HG02759 (cell line): ENCODE data around the gene UVSSA.
"Not testable (repeated sequence)": the region's sequence is repeated elsewhere in the genome, so short reads cannot be mapped to it uniquely, and the experiment has no call there.

ENCODE experiments used
- ATAC-seq: cut with Tn5 transposase; IDR thresholded peaks from one replicate; pipeline ENCODE4 v1.9.1; 2021; ENCODE audit warnings: mild to moderate bottlenecking, moderate library complexity; ENCODE audit not compliant: unreplicated experiment

UVSSA gene

DNA sequence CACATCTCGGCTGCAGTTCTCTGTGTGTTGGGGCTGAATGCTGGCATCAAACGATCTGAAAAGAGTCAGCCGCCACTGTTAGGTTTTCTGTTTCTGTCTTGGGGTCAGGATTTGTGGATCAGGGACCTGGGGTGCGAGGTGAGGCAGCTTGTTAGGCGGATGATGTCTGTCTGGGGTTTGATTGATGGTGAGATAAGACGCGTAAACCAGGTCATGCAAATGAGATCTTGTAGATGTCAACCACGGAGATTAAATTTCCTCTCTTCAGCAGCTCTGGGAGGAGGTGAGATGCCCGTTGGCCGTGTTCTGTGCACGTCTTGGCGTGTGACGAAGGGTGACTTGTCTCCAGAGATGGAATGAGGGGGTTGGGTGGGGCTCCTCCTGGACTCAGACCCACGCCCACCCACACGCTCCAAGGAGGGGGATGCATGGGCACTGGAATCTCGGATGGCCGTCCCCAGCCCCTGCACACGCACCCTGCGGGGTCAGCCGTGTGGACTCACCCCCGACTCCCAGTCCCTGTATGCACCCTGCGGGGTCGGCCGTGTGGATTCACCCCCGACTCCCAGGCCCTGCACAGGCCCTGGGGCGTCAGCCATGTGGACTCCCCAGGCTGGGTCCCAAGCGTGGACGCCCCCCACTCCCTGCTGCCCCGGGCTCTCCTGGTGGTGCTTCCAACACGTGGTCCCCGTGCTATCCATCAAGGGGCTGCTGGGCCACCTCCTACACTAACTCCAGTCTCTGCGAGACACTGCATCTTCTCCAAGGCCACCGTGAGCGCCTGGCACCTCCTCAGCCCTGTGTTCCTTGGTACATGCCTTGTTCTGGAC is 16.0 kb upstream of the UVSSA start:
- ATAC-seq = no peak

DNA sequence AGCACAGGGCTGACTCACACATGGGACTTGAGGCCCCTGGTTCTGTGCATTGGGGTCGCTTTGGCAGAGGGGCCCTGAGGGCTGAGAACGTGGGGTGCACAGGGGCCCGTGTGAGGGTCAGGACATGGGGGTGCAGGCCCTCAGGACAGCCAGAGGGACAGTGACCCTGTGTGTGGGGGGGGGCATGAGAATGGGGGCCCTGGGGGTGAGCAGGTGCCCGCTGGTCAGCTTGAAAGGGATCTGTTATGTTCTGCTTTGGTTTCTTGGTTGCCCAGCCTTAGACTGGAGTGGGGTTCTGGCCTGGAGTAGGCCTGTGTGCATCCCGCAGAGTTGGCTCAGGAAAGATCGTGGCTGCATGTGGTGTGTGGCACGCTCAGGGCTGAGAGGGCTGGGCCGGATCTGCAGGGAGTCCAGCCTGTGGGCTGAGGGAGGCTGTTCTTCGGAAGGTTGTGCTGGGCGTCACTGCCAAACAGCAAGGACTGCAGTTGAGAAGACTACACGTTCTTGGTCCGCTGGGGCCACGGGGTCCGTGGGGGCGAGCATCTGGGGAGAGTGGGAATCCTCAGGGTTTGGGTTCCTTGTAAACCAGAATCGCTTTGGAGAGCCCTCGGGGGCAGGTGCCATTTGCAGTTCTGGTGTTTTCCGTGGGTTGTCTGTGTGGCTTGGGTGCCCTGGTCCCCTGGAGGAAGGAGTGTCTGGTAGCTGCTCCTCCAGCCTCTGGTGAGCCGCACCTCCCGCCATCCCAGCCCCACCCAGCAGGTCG is 15.2 kb upstream of the UVSSA start:
- no peak for ATAC-seq

DNA sequence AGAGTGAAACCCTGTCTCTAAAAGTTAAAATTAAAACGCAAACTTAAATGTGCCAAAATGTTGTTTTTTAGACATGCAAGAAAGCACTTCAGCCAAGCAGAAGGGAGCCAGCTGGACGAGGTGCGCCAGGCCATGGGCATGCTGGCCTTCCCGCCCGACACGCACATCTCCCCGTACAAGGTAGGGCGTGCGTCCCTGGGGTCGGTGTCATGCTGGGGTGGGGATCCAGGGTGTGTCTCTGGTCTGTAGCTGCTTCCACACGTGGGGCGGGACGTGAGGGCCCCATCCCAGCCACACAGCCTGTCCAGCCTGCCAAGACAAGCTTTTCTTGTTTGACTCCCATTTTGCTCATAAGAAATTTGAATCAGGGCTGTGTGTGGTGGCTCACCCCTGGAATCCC is 14.3 kb upstream of the UVSSA start:
- ATAC-seq = no peak

DNA sequence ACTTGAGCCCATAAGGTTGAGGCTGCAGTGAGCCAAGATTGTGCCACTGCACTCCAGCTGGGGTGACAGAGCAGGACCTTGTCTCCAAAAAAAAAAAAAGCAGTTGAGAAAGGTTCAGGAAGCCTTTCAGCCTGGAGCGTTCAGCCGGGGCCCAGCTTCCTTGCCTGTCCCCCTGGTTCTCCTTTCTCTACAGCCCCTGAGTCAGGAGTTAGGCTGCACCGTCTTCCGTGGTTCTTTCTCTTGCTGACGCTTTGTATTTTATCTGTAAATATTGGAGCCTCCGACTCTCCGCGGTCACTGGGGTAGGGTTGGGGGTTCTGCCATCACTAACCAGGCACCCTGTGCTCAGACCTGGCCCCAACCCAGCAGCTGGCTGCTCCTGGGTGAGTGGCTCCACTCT is 13.8 kb upstream of the UVSSA start:
- no peak for ATAC-seq

DNA sequence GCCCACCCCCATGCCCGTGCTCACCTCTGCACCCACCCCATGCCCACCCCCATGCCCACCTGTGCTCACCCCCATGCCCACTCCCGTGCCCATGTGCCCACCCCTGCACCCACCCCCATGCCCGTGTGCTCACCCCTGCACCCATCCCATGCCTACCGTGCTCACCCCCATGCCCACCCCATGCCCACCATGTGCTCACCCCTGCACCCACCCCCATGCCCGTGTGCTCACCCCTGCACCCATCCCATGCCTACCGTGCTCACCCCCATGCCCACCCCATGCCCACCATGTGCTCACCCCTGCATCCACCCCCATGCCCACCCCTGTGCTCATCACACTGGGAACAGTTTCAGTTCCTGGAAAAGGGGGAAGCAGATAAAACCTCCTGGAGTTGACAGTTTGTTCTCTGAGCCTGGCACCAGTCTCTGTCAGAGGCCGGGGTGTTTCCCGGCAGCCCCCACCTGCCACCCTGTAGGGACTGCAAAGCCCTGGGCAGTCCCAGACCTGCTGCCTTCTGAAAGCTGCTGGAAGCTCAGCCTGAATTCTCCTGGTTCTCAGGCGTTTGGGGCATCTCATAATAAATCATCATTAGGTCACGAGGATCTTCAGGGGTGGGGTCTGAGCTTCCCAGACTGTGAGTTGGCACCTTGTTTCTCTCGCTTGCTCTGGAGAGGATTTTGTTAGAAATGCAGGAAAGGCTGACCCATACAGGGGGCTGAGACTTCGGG is 13.0 kb upstream of the UVSSA start:
- not testable (repeated sequence) for ATAC-seq

DNA sequence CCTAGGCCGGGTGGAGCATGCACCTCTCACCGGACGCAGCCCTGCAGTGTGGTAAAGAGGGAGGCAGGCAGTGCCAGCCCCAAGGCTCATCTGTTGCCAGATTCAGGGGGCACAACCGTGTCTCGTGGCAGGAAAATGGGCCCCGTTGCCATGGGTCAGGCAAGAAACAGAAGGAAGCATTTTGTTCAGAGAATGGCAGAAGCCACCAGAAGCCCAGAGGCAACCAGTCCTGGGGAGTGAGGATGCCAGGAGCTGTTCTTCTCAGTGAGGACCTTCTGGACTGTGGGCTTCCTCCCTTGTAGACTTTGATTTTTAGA is 12.5 kb upstream of the UVSSA start:
- no peak for ATAC-seq

DNA sequence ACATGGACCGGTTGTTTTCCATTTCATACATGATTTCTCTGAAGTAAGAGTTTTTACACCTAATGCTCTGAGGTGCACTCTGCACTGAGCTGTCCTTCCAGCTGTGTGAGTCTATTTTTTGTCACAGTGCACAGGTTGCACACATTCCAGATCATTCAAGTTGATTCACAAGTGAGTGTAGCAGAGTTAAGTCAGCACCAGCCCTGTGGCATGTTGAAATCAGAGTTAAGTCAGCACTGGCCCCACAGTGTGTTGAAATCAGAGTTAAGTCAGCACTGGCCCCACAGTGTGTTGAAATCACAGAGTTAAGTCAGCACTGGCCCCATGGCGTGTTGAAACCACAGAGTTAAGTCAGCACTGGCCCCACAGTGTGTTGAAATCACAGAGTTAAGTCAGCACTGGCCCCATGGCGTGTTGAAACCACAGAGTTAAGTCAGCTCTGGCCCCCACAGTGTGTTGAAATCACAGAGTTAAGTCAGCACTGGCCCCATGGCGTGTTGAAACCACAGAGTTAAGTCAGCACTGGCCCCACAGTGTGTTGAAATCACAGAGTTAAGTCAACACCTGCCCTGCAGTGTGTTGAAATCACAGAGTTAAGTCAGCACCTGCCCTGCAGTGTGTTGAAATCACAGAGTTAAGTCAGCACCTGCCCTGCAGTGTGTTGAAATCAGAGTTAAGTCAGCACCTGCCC is 11.7 kb upstream of the UVSSA start:
- not testable (repeated sequence) for ATAC-seq

DNA sequence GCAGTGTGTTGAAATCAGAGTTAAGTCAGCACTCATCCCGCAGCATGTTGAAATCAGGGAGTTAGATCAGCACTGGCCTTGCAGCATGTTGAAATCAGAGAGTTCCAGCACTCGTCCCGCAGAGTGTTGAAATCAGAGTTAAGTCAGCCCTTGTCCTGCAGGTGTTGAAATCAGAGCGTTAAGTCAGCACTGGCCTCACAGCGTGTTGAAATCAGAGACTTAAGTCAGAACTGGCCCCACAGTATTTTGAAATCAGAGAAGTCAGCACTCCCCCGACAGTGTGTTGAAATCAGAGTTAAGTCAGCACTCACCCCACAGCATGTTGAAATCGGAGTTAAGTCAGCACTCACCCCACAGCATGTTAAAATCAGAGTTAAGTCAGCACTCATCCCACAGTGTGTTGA is 10.9 kb upstream of the UVSSA start:
- no peak for ATAC-seq

DNA sequence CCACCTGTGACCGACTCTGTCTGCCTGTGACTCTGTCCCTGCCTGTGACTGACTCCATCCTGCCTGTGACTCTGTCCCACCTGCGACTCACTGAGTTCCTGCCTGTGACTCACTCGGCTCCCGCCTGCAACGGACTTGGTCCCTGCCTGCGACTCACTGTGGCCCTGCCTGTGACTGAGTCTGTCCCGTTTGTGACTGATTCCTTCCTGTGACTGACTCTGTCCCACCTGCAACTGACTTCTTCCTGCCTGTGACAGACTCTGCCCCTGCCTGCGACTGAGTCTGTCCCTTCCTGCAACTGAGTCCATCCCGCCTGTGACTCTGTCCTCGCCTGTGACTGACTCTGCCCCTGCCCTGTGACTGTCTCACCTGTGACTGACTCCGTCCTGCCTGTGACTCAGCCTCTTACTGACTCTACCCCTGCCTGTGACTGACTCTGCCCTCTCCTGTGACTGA is 9.6 kb upstream of the UVSSA start:
- no peak for ATAC-seq

DNA sequence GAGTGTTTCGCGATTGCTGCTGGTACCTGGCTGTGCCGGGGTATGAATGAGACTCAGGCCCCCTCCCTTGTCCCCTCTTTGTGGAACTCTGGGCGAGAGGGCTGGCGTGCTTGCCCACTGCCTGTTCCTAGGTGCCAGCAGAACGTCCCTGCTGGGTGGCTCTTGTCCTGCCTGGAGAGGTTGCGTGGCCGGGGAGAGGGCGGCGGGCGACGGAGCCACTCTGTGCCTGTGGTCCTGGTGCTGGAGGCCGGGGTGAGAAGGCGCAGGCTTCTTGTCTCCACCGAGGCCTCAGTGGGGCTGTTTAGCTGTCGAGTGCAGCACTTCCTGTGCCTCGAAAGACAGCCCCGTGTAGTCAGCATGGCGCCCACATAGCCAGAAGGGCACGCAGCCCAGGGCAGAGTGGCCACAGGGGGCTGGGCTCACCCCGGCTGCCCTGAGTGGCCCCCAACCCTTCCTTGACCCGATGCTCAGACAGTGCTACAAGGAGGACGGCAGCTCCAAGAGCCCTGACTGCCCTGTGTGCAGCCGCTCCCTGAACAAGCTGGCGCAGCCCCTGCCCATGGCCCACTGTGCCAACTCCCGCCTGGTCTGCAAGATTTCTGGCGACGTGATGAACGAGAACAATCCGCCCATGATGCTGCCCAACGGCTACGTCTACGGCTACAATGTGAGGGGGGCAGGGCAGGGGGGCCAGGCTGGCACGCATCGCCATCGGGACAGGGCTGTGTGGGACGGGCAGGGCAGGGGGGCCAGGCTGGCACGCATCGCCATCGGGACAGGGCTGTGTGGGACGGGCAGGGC is 8.9 kb upstream of the UVSSA start:
- no peak for ATAC-seq

DNA sequence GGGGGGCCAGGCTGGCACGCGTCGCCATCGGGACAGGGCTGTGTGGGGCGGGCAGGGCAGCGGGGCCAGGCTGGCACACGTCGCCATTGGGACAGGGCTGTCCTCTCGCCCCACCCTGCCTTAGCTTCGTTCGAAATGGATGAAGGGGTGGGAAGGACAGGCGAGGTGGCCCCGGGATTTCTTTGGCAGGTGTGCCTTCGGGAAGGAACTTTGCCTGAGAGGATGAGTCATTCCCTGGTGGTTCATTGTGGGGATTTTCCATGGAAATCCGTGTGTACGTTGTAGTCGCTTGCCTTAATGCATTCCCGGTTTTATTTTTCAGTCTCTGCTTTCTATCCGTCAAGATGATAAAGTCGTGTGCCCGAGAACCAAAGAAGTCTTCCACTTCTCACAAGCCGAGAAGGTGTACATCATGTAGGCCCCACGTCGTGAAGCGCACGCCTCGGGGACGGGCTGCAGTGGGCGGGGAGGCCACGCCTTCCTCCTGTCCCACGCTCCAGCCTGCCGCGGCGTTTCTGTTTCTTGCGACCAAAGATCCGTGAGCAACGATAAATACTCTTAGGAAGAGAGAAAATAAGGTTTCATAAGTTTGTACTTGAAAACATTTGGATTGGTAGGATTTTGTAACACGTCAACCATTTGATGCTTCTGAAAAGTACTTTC is 8.1 kb upstream of the UVSSA start:
- ATAC-seq = no peak

DNA sequence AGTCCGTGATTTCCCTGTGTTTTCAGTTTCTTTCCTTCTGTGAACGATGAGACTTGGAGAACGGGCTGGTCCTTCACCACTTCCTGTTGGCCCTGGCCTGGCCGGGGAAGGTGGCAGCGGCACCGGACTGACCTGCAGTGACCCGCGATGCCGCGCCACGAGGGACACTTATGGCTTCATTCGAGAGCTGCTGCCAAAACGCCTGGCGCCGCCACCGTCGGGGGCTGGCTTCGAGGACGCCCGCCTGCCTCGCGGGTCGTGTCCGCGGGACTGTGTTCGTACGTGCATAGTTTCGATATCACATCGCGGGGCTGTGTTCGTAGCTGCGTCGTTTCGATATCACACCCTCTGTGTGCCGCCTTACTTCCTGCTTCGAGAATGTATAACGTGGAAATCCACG is 7.5 kb upstream of the UVSSA start:
- ATAC-seq = no peak

DNA sequence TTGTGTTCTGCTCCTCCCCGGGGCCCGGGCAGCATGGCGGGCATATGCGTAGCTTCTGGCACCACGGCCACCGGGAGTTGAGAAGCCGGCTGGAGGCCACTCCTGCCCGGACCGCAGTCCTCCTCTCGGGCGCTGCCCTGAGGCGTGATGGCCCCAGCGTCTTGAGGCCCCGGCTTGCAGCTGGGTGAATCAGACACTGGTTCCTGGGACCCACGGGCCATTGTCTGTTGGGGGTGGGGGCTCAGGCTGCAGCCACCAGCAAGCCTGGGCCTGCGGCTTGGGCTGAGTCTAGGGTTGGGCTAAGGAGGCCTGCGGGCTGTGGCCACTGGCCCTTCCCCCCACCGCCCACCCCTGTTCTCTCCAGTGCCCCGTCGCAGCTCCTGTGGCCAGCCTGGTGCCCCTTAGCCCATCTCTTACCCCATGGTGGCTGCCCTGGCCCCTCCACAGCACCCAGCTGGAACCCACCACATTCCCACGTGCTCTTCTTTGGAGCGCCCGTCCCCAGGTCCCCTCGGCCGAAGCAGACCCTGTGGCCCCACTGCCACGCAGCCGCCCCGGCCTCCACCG is 6.7 kb upstream of the UVSSA start:
- ATAC-seq = no peak

DNA sequence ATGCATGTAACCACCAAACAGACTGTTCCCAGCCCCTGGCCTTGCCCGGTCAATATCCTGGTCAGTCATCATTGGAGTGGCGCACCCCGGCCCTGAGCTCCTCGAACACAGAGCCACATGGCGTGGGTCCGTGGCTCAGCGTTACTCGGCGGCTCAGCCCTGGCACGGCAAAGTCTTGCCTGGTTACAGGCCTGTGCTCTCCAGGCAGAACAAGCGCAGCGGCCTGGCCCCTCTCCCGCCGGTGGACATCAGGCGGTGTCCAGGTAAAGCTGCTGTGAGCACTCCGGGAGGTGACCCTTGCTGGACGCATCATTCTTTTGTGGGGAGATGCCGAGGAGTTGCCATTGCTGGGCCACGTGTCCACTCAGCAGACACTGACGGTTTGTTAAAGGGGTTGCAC is 6.1 kb upstream of the UVSSA start:
- no peak for ATAC-seq

DNA sequence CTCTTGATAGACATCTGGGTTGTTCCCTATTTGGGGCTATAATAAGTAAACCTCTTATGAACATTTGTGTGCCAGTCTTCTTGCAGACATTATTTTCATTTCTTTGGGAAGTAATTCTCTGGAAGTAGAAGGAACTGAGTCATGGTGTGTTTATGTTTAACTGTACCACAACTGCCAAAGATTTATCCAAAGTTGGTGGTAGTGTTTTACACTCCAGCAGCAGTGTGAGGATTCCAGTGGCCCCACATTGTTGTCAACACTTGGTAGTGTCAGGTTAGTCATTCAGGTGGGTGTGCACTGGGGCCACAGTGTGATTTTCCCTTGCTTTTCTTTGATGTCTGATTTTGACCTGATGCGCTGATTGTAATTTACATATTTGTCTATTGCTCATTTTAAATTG is 5.0 kb upstream of the UVSSA start:
- no peak for ATAC-seq

DNA sequence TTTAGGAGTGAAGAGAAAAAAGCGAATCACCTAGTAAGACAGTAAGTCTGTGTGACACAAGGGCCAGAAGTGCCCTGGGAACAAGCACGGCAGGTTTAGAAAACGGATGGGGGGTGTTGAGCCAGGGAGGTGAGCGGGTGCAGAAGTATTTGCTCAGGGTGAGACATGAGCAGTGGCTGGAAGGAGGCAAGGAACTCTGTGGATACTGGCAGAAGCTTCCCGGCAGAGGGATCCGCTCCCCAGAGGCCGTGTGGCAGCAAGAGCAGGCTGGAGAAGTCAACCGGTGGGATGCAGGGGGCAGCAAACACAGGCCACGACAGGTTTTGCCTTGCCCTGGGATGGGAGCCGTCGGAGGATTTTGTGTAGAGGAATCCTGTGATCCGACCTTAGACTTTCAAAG is 2.3 kb upstream of the UVSSA start:
- ATAC-seq = no peak

DNA sequence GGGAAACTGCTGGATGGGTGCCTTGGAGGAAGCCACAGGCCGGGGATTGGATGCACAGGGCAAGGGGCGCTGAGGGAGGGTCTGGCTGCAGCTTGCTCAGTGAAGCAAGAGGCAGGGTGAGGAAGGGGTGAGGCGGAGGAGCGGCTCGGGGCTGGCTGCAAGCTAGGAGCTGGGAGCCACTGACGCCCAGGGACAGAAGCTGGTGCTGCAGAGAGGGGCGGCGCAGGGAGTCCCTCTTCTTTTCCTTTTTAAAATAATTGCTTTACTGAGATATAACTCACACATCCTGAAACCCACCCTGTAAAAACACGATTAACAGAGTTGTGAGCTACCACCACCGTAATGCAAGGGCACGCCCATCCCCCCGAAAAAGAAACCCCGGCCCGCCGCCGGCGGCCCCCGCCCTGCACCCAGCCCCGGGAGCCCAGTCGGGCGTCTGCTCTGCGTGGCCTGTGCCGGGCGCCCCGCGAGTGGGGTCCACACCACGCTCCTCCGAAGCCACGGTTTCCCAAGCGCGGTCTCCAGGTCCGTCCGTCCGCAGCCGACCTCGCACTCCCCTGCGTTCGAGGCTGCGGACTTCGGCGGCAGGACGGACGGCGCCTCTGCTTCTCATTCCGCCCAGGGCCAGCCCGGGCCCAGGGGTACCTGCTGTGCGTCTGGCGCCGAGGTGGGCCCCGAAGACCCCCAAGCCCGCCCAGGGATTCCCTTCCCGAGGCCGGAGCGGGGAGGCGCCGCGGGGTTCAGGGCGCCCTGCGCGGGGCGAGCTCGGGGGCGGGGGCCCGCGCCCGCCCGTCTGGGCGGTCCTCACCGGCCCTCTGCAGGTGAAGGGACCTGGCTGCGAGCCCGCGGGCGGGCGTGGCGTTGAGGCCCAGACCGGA is 866 bp upstream of the UVSSA start:
- ATAC-seq = peak; percentile 0

DNA sequence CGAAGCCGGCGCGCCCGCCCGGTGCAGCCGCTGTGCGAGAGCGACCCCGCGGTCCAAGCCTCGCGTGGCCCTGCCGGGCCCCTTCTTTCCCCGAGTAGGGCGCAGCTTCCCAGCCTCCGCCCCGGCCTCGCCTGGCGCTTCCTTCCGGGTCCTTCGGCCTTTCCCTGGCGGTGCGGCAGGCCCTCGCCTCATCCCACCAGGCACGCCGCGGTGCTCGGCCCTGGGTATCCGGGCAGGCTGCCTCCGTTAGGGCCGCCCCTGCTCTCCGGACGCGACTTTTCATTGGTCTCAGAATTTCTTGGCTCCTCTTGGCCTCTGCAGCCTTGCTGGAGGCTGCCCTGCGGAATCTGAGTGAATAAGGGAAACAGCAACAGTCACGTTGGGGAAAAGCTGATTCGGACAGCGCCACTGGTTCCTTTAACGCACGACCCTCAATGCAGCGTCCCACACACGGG is 429 bp downstream of the UVSSA start:
- peak; percentile 31 for ATAC-seq
